Hepatocyte (in vitro differentiated cells): ENCODE measurements around the gene LYSMD2. TPM values are rescaled to one million over a fixed set of nuclear protein-coding genes. Genes with fewer than 3 reads are reported as not detected.
A peak's percentile ranks its signal among the peaks of the same experiment; 100 is the strongest.
"Not testable (repeated sequence)": the region's sequence is repeated elsewhere in the genome, so short reads cannot be mapped to it uniquely, and the experiment has no call there.

Experiments
- DNase-seq: peaks from one replicate; pipeline ENCODE4 v3.0.0-alpha.2; 2016; ENCODE audit warnings: low spot score
- H2AFZ ChIP-seq: fragments of 200-600 bp; sonication (generic); 2 replicates; pipeline ENCODE4 v1.6.0; 2016; ENCODE audit warnings: antibody characterized with exemption, mild to moderate bottlenecking
- H3K27ac ChIP-seq: fragments of 200-600 bp; sonication (generic); 2 replicates; pipeline ENCODE4 v1.5.1; 2016; ENCODE audit warnings: mild to moderate bottlenecking
- H3K27me3 ChIP-seq: fragments of 200-600 bp; sonication (generic); 2 replicates; pipeline ENCODE4 v1.6.1; 2016
- H3K36me3 ChIP-seq: fragments of 200-600 bp; sonication (generic); replicated peaks from 2 replicates; pipeline ENCODE4 v1.5.1; 2016; ENCODE audit warnings: low read depth; ENCODE audit not compliant: insufficient read depth
- H3K4me1 ChIP-seq: fragments of 200-600 bp; sonication (generic); 2 replicates; pipeline ENCODE4 v1.5.1; 2016; ENCODE audit warnings: mild to moderate bottlenecking, moderate library complexity; ENCODE audit not compliant: insufficient read depth
- H3K4me2 ChIP-seq: fragments of 200-600 bp; sonication (generic); 2 replicates; pipeline ENCODE4 v1.6.0; 2016
- H3K4me3 ChIP-seq: fragments of 200-600 bp; sonication (generic); 2 replicates; pipeline ENCODE4 v1.5.1; 2016; ENCODE audit warnings: mild to moderate bottlenecking
- H3K79me2 ChIP-seq: fragments of 200-600 bp; sonication (generic); 2 replicates; pipeline ENCODE4 v1.6.0; 2017; ENCODE audit warnings: mild to moderate bottlenecking
- H3K9me2 ChIP-seq: fragments of 200-600 bp; sonication (generic); replicated peaks from 2 replicates; pipeline ENCODE4 v1.6.0; 2017; ENCODE audit warnings: mild to moderate bottlenecking; ENCODE audit not compliant: insufficient read depth
- H3K9me3 ChIP-seq: fragments of 200-600 bp; sonication (generic); 2 replicates; pipeline ENCODE4 v1.5.1; 2016; ENCODE audit warnings: low read depth, mild to moderate bottlenecking
- H4K20me1 ChIP-seq: fragments of 200-600 bp; sonication (generic); 2 replicates; pipeline ENCODE4 v1.6.0; 2016; ENCODE audit warnings: mild to moderate bottlenecking; ENCODE audit not compliant: insufficient read depth, poor library complexity, severe bottlenecking
- EZH2 ChIP-seq: fragments of 200-600 bp; sonication (generic); IDR thresholded peaks from 2 replicates; pipeline ENCODE4 v1.6.1; 2016; ENCODE audit warnings: antibody characterized with exemption, mild to moderate bottlenecking, borderline replicate concordance
- EZH2phosphoT487 ChIP-seq: fragments of 200-600 bp; sonication (generic); IDR thresholded peaks from one replicate; pipeline ENCODE4 v1.6.1; 2018; ENCODE audit warnings: antibody characterized with exemption, mild to moderate bottlenecking, low read depth, moderate library complexity; ENCODE audit not compliant: unreplicated experiment, severe bottlenecking
- WGBS: methylation state at CpG from one replicate; pipeline ENCODE4 v1.1.6; 2016; ENCODE audit warnings: low lambda C conversion rate; ENCODE audit errors: missing lambda C conversion rate; 5-methylcytosine and 5-hydroxymethylcytosine counted together
- polyA plus RNA-seq: library from polyadenylated mRNA; unstranded; fragments of >200 nt; fragmentation: Nextera tagmentation; extraction: Ambion mirVana; gene quantifications from 2 replicates; pipeline ENCODE4 v1.2.1, GENCODE V29; 2016
- total RNA-seq: library from RNA; depleted of rRNA; stranded (reverse); fragments of >200 nt; gene quantifications from 2 replicates; pipeline ENCODE4 v1.2.3, GENCODE V29; 2014
- TF ChIP-seq, protein P1 (sequence below): fragments of 200-600 bp; sonication (generic); IDR thresholded peaks from 2 replicates; pipeline ENCODE4 v1.5.1; 2016; ENCODE audit warnings: antibody characterized with exemption, mild to moderate bottlenecking; ENCODE audit not compliant: poor library complexity

LYSMD2 gene
- 5.1 and 7.6 TPM in 2 replicates for total RNA-seq
- polyA plus RNA-seq = 5.1 and 5.5 TPM in 2 replicates

DNA sequence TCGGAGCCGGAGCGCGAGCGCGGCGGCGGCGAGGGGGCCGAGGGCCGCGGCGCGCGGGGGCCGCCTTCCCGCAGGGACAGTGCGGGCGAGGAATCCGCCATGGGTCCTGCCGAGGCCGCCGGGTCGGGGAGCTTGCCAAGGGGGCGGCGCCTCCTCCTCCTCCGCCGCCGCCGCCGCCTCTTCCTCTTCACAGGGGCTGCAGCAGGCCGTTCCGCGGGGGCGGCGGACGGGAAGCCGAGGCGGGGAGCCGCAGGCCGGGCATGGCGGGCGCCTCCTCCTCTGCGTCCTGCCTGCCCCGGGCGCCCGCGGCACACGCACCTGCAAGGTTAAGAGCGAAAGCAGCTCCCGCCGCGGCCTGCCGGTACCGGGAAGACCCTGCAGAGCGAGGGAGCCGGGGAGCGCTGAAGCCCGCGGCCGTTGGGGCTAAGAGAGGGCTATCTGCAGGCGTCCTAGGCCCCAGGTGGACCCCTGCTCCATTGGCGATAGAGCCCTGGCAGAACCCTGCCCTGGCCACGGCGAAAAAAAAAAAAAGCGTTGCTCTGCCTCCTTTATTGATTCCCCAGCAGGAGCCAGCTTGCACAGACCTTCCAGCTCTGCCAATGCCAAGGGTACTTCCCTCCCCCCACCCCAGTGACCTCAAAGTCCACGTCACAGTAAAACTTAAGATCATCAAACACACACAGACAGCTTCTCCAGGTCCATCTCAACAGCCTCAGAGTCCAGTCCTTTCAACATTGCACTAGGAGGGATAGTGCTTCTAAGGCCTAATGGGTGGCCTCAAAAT lies at the start of gene LYSMD2:
LYSMD2 (minus strand) TSS at position 134 of the 784 bp plus-strand sequence; CDS start at position 101, 33 bp downstream.
- Histone ChIP-seq H3K4me3 (peak within 1 kb of the TSS; percentile 75), H4K20me1 (no peaks in the 10 kb centered on the region), H3K4me2 (peak within 1 kb of the TSS; percentile 94), H3K36me3 (no peaks in the 10 kb centered on the region), H3K4me1 (peaks cover 6% of the 10 kb centered on the region), H3K27me3 (peaks cover 19% of the 10 kb centered on the region), H2AFZ (peak within 1 kb of the TSS; percentile 94), H3K79me2 (no peaks in the 10 kb centered on the region), H3K9me3 (no peaks in the 10 kb centered on the region), H3K27ac (no peak within 1 kb of the TSS), H3K9me2 (no peaks in the 10 kb centered on the region)
- WGBS = 5% methylated on average over 35 of the region's 67 CpGs
- DNase-seq = peak; percentile 61
- TF ChIP-seq EZH2 (no peak), EZH2phosphoT487 (no peak)
- TF ChIP-seq, protein P1, sequence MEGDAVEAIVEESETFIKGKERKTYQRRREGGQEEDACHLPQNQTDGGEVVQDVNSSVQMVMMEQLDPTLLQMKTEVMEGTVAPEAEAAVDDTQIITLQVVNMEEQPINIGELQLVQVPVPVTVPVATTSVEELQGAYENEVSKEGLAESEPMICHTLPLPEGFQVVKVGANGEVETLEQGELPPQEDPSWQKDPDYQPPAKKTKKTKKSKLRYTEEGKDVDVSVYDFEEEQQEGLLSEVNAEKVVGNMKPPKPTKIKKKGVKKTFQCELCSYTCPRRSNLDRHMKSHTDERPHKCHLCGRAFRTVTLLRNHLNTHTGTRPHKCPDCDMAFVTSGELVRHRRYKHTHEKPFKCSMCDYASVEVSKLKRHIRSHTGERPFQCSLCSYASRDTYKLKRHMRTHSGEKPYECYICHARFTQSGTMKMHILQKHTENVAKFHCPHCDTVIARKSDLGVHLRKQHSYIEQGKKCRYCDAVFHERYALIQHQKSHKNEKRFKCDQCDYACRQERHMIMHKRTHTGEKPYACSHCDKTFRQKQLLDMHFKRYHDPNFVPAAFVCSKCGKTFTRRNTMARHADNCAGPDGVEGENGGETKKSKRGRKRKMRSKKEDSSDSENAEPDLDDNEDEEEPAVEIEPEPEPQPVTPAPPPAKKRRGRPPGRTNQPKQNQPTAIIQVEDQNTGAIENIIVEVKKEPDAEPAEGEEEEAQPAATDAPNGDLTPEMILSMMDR = no peak

GRCh38 chr15:51787130-51787529 lies 49.7 kb upstream of the LYSMD2 start:
- H2AFZ ChIP-seq, H3K4me2 ChIP-seq, H3K27ac ChIP-seq, H3K9me3 ChIP-seq, H4K20me1 ChIP-seq, H3K36me3 ChIP-seq, H3K4me1 ChIP-seq, H3K27me3 ChIP-seq, H3K79me2 ChIP-seq, H3K9me2 ChIP-seq, DNase-seq, H3K4me3 ChIP-seq: not testable (repeated sequence)
- 85% methylated on average over 11 of the region's 11 CpGs for WGBS

- 86% methylated on average over 3 of the region's 3 CpGs for WGBS
Measured at GRCh38 chr15:51783967-51784366, 46.5 kb upstream of the LYSMD2 start.

DNA sequence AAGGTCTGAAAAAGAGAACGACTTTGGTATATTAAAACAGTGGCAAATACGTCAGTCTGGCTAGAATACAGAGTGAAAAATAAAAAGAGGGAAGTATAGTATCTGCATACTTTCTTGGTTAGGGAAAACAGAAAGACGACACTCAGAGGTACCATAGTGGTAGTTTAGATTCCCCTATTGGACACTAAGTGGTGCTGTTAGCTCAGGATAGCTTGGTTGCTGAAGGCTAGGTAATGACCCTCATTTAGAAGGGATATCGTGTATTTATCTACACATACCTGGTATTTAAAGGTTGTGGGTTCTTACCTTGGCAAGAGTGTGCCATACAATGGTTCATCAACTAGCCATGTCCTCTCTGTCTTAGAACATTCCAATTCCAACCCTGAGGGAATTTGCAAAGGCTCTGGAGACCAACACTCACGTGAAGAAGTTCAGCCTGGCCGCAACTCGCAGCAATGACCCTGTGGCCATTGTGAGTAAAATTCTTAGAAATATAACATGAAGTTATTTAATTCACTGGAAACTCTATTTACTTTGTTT lies 45.0 kb upstream of the LYSMD2 start:
- Histone ChIP-seq H3K9me3 (no peaks in the 10 kb centered on the region), H3K27ac (no peak overlapping the region), H3K36me3 (no peaks in the 10 kb centered on the region), H2AFZ (no peak overlapping the region), H3K4me3 (no peak overlapping the region), H3K4me1 (no peaks in the 10 kb centered on the region), H3K4me2 (no peak overlapping the region), H3K79me2 (no peaks in the 10 kb centered on the region), H3K9me2 (no peaks in the 10 kb centered on the region), H4K20me1 (no peaks in the 10 kb centered on the region), H3K27me3 (no peaks in the 10 kb centered on the region)
- TF ChIP-seq, protein P1 = peak; percentile 21
- no peak for TF ChIP-seq EZH2phosphoT487
- DNase-seq = peak; percentile 15
- 81% methylated on average over 7 of the region's 7 CpGs for WGBS

More at GRCh38 chr15:51783967-51784366, 46.5 kb upstream of the LYSMD2 start:
- H3K9me3 ChIP-seq = no peaks in the 10 kb centered on the region
- H3K79me2 ChIP-seq = no peaks in the 10 kb centered on the region
- H4K20me1 ChIP-seq = no peaks in the 10 kb centered on the region
- H3K27me3 ChIP-seq = no peaks in the 10 kb centered on the region
- no peak overlapping the region for H2AFZ ChIP-seq
- H3K36me3 ChIP-seq = no peaks in the 10 kb centered on the region
- no peaks in the 10 kb centered on the region for H3K4me1 ChIP-seq
- no peak overlapping the region for H3K4me2 ChIP-seq
- no peak for TF ChIP-seq EZH2
- TF ChIP-seq, protein P1 = no peak
- no peak for TF ChIP-seq EZH2phosphoT487
- no peak overlapping the region for H3K27ac ChIP-seq
- H3K9me2 ChIP-seq = no peaks in the 10 kb centered on the region
- H3K4me3 ChIP-seq = no peak overlapping the region
- DNase-seq = no peak
